MG63 (cell line): ENCODE results near the gene ATE1. TPM values are rescaled to one million over a fixed set of nuclear protein-coding genes. Genes with fewer than 3 reads are reported as not detected.
"Not testable (repeated sequence)": the region's sequence is repeated elsewhere in the genome, so short reads cannot be mapped to it uniquely, and the experiment has no call there.

Experiments
- DNase-seq: peaks from one replicate; pipeline ENCODE4 v3.0.0-alpha.2; 2020
- H3K27me3 ChIP-seq: fragments of 250-450 bp; sonication (Bioruptor Pico); 2 replicates; pipeline ENCODE4 v1.5.1; 2020; ENCODE audit warnings: mild to moderate bottlenecking, moderate library complexity
- H3K36me3 ChIP-seq: fragments of 250-450 bp; sonication (Bioruptor Pico); 2 replicates; pipeline ENCODE4 v1.5.1; 2020; ENCODE audit warnings: mild to moderate bottlenecking, moderate library complexity
- H3K4me3 ChIP-seq: fragments of 250-450 bp; sonication (Bioruptor Pico); 2 replicates; pipeline ENCODE4 v1.5.1; 2020; ENCODE audit warnings: mild to moderate bottlenecking, moderate library complexity
- H3K9me3 ChIP-seq: fragments of 250-450 bp; sonication (Bioruptor Pico); 2 replicates; pipeline ENCODE4 v1.5.1; 2020; ENCODE audit warnings: mild to moderate bottlenecking, moderate library complexity
- total RNA-seq: library from RNA; depleted of rRNA; stranded (reverse); fragments of >200 nt; shearing (Covaris generic); gene quantifications from 2 replicates; pipeline ENCODE4 v1.2.3, GENCODE V29; 2014; ENCODE audit warnings: low replicate concordance

ATE1 gene
- total RNA-seq, 1 experiment from 2014 or later, result 21.5 TPM

DNA sequence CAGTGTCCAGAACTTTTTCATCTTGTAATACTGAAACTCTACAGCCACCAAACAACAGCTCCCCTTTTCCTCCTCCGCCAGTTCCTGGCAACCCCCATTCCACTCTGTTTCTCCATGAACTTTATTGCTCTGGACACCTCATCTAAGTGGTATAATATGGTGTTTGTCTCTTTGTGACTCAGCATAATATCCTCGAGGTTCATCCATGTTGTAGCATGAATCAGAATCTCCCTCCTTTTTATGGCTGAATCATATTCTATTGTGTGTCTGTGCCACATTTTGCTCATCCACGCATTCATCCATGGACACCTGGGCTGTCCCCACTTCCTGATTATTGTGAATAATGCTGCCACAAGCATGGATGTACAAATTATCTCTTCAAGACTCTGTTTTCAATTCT, 205.2 kb downstream of the ATE1 start:
- H3K4me3 ChIP-seq, result no peak overlapping the region
- H3K27me3 ChIP-seq, result no peaks in the 10 kb centered on the region
- H3K36me3 ChIP-seq, result no peaks in the 10 kb centered on the region
- no peak for DNase-seq
- H3K9me3 ChIP-seq, result no peaks in the 10 kb centered on the region

DNA sequence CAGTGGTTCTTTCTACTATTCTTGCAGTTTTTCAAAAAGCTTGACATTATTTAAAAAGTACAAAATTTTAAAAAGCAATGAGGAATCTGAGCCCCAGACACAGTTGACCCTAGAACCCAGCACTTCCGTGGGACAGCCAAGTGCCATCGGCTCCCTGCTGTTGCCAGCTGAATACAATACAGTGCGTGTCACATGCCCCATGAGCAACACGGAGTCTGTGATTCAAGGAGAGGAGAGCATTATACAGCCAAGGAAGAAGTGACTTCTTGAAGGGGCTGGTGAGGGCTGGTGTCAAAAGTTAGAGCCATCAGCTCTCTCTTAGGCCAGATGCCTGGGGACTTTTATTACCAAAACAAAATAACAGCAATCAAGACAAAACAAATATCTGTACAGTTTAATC, 206.6 kb downstream of the ATE1 start:
- no peaks in the 10 kb centered on the region for H3K36me3 ChIP-seq
- H3K4me3 ChIP-seq, result no peak overlapping the region
- no peaks in the 10 kb centered on the region for H3K27me3 ChIP-seq
- H3K9me3 ChIP-seq, result no peaks in the 10 kb centered on the region
- DNase-seq, result no peak

DNA sequence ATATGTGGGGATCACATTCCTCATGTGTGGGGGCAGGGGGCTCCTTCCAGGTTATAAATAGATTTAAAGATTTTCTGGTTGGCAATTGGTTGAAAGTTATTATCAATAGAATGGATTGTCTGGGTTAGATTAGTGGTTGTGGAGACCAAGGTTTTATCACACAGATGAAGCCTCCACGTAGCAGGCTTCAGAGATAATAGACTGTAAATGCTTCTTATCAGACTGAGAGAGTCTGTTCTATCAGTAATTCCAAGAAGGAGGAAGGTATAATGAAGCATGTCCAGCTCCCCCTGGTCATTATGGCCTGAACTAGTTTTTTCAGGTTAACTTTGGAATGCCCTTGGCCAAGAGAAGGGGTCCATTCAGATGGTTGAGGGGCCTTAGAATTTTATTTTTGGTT, 211.9 kb downstream of the ATE1 start:
- Histone ChIP-seq H3K4me3 (no peak overlapping the region), H3K27me3 (no peaks in the 10 kb centered on the region)
- no peak for DNase-seq

DNA sequence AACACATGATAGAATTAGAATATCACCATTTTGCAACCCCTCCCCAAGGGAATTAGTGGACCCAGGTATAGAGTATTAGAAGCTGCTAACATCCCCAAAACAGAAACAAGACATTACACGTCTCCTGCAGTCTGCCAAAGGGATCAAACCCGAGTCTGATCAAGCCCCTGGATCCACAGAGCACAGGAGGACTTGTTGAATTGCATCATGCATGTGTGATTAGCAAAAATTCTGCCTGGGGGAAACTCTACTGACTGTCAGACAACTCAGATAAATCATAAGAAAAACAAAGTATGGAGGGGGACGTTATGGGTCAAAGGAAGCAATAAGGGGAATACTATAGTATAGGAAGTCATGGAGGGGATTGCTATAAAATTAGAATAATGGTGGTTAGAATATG, 212.8 kb downstream of the ATE1 start:
- Histone ChIP-seq H3K4me3 (no peak overlapping the region), H3K27me3 (no peaks in the 10 kb centered on the region), H3K9me3 (no peaks in the 10 kb centered on the region), H3K36me3 (no peaks in the 10 kb centered on the region)
- no peak for DNase-seq

More for the DNA sequence above, 211.9 kb downstream of the ATE1 start:
- Histone ChIP-seq H3K9me3 (no peaks in the 10 kb centered on the region), H3K36me3 (no peaks in the 10 kb centered on the region)

DNA sequence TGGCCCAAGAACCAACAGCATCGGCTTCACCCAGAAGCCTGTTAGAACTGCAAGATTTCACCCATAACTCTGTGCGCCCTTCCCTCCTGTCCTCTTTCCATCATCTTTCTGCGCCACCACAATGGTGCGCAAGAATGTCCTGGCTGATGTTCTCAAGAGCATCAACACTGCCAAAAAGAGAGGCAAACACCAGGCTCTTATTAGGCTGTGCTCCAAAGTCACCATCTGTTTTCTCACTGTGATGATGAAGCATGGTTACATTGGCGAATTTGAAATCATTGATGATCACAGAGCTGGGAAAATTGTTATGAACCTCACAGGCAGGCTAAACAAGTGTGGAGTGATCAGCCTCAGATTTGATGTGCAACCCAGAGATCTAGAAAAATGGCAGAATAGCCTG, 214.3 kb downstream of the ATE1 start:
- H3K36me3 ChIP-seq, result no peaks in the 10 kb centered on the region
- no peak for DNase-seq
- no peaks in the 10 kb centered on the region for H3K27me3 ChIP-seq
- no peaks in the 10 kb centered on the region for H3K9me3 ChIP-seq
- H3K4me3 ChIP-seq, result no peak overlapping the region

DNA sequence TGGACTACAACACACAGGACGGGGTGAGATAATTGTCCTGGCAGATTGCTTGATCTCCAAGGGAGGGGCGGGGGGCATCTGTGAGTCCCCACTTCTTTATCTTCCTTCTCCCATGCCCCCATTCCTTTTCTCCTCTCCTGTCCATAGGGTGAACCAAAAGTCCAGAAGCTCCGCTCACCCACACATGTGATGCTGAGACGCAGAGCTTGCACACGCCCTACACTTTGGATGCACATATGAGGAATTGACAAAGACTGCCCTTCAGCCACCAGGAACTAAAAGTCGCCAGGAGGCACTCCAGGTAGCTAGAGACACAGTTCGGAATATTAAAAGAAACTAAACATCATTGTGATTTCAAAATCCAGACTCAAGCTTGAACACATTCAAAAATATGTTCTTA, 216.9 kb downstream of the ATE1 start:
- no peaks in the 10 kb centered on the region for H3K27me3 ChIP-seq
- H3K36me3 ChIP-seq, result no peaks in the 10 kb centered on the region
- no peak overlapping the region for H3K4me3 ChIP-seq
- H3K9me3 ChIP-seq, result no peaks in the 10 kb centered on the region
- DNase-seq, result no peak

GRCh38 chr10:121710207-121710606, 217.6 kb downstream of the ATE1 start:
- H3K36me3 ChIP-seq, result no peaks in the 10 kb centered on the region
- H3K4me3 ChIP-seq, result no peak overlapping the region
- H3K27me3 ChIP-seq, result no peaks in the 10 kb centered on the region
- DNase-seq, result no peak
- H3K9me3 ChIP-seq, result no peaks in the 10 kb centered on the region

GRCh38 chr10:121709675-121710073, 218.2 kb downstream of the ATE1 start:
- Histone ChIP-seq H3K4me3 (no peak overlapping the region), H3K27me3 (no peaks in the 10 kb centered on the region), H3K36me3 (no peaks in the 10 kb centered on the region), H3K9me3 (no peaks in the 10 kb centered on the region)
- DNase-seq, result no peak

GRCh38 chr10:121708728-121709674, 218.8 kb downstream of the ATE1 start:
- Histone ChIP-seq H3K4me3 (no peak overlapping the region), H3K9me3 (no peaks in the 10 kb centered on the region), H3K36me3 (no peaks in the 10 kb centered on the region), H3K27me3 (no peaks in the 10 kb centered on the region)
- DNase-seq, result no peak

DNA sequence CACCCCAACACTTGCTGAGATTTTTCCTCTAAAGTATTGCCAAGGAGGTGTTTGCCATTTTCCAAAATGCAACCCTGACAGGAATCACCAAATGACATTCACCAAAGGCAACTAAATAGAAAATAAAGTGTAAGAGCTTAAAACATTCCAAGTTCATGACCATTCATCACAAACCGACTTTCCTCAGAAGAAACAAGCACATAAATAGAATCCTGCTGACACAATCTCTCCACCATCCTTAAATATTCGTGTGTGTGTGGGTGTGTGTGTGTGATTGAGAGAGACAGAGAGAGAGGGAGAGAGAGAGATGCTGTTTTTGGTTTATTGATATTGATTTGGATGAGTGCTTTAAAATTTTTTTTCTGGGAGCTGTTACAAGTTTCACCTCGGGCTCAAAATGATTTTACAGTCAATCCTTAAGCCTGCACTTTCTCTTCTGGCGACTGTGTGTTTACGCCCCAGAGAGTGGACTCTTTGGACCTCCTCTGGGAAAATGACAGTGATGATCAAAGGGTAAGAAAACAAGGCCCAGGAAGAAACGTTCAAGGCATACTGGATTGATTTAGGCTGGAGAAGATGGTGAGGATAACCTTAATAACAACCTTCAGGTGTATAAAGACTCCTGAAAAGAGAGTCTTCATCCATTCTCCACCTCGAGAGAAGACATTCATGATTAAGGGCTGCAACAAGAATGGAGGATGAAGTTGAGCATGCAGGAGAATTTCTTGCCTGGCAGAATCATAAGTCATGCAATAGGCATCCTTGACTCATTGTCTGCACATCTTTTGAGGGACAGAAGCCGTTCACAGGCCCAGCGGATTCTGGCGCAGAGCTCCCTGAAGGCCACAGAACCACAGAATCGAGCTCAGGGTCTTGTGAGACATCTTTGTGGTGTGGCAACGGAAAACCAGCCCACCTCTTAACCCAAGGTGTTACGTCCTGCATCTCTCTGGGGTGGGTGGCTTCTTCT, 225.2 kb downstream of the ATE1 start:
- DNase-seq, result peak; percentile 23
- no peaks in the 10 kb centered on the region for H3K36me3 ChIP-seq
- H3K27me3 ChIP-seq, result no peaks in the 10 kb centered on the region
- H3K9me3 ChIP-seq, result no peaks in the 10 kb centered on the region
- H3K4me3 ChIP-seq, result no peak overlapping the region

DNA sequence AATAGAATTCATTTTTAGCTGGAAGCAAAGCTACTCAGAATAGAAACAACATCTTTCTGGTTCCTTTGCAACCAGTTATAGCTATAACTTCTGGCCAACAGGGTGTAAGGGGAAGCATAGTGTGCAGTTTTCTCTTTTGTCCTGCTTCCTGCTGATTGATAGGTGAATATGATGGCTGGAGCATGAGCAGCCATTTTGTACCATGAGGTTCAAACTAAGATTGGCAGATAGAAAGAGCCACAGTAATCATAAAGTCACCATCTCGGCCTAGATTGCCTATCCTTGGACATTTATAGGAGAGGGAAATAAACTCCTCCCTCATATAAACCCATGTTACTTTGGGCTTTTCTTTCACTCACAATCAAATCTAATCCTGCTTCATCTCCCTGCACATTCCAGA, 227.4 kb downstream of the ATE1 start:
- no peak overlapping the region for H3K4me3 ChIP-seq
- H3K36me3 ChIP-seq, result no peaks in the 10 kb centered on the region
- DNase-seq, result no peak
- H3K9me3 ChIP-seq, result no peaks in the 10 kb centered on the region
- no peaks in the 10 kb centered on the region; the same call in 1 of the 2 replicates for H3K27me3 ChIP-seq

GRCh38 chr10:121699703-121700102, 228.1 kb downstream of the ATE1 start:
- H3K9me3 ChIP-seq, H3K36me3 ChIP-seq, H3K27me3 ChIP-seq, DNase-seq, H3K4me3 ChIP-seq: not testable (repeated sequence)

- no peaks in the 10 kb centered on the region; the same call in 1 of the 2 replicates for H3K27me3 ChIP-seq
- no peaks in the 10 kb centered on the region for H3K9me3 ChIP-seq
- DNase-seq, result no peak
- H3K4me3 ChIP-seq, result no peak overlapping the region
- no peaks in the 10 kb centered on the region for H3K36me3 ChIP-seq
These were observed 228.9 kb downstream of the ATE1 start for GRCh38 chr10:121698902-121699301.

- Histone ChIP-seq H3K36me3 (no peaks in the 10 kb centered on the region), H3K4me3 (no peak overlapping the region), H3K27me3 (no peaks in the 10 kb centered on the region; the same call in 1 of the 2 replicates), H3K9me3 (no peaks in the 10 kb centered on the region)
- no peak for DNase-seq
These were observed 229.5 kb downstream of the ATE1 start for GRCh38 chr10:121698336-121698735.

DNA sequence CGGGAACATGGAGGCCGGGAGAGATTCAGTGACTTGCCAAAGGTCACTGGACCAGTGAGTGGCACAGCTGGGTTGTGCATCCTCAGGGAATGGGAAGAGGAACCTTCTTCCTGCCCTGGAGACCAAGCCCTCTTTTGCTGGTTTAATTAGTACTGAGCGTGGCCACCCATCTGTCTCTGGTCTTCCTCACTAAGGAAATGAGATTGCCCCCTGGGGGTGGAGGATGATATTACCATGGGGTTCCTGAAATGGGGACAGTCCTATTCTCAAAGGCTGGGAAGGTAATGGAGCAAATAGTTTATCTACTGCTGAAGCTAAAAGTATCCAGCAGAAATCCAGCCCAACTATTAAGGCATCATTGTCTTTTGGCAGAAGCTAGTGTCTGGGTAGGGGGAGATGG, 231.0 kb downstream of the ATE1 start:
- Histone ChIP-seq H3K9me3 (no peaks in the 10 kb centered on the region), H3K4me3 (no peak overlapping the region), H3K36me3 (no peaks in the 10 kb centered on the region), H3K27me3 (no peaks in the 10 kb centered on the region; the same call in 1 of the 2 replicates)
- DNase-seq, result peak; percentile 14

DNA sequence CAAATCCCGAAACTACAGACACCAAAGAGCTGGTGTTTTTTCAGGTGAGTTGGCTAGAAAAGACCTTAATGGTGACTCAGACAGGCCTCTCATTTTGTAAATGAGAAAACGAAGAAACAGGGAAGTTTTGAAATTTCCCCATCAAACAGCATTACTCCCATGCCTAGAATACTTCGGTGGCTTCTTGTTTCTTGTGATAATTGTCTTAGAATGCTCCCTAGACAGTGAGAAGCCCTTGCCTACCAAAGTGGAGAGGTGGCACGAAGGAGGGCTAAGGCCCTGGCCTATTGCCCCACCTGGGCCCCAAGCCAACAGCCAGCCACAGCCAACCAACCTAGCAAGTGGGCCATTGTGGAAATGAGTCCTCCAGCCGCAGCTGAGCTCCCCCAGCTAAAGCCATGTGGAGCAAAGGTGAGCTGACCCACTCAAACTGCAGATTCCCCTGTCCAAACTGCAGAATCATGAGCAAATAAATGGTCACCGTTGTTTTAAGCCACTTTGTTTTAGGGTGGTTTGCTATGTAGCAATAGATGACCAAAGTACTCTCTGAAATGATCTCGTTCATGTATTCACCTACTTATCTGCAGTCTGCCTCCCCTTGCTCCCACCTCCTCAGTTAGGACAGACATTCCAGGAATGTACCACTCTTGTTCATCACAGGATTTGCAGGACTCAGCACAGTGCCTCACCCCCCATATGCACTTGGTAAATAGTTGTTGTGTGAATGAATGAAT, 231.9 kb downstream of the ATE1 start:
- Histone ChIP-seq H3K27me3 (no peaks in the 10 kb centered on the region; the same call in 1 of the 2 replicates), H3K36me3 (no peaks in the 10 kb centered on the region), H3K4me3 (no peak overlapping the region), H3K9me3 (no peaks in the 10 kb centered on the region)
- no peak for DNase-seq
